Esophagus squamous epithelium (tissue), 4 donors: Measurements from ENCODE around the gene TSPAN9.

ENCODE experiments used
- POLR2A ChIP-seq, 4 donors: fragments of 450-650 bp; IDR thresholded peaks; one replicate each; pipeline ENCODE4 v1.6.1; 2017; ENCODE audit warnings: antibody characterized with exemption in 4 of 4, mild to moderate bottlenecking in 4 of 4, moderate library complexity in 3 of 4
- TF ChIP-seq, protein P1 (sequence below), 6 experiments: fragments of 450-650 bp in 4 of 6; fragments of 200-600 bp in 2 of 6; sonication (generic) in 2 of 6; IDR thresholded peaks; one replicate each; pipeline ENCODE4 v1.5.1; 2016 to 2019; ENCODE audit warnings: antibody characterized with exemption in 6 of 6, mild to moderate bottlenecking in 4 of 6, moderate library complexity in 4 of 6

DNA sequence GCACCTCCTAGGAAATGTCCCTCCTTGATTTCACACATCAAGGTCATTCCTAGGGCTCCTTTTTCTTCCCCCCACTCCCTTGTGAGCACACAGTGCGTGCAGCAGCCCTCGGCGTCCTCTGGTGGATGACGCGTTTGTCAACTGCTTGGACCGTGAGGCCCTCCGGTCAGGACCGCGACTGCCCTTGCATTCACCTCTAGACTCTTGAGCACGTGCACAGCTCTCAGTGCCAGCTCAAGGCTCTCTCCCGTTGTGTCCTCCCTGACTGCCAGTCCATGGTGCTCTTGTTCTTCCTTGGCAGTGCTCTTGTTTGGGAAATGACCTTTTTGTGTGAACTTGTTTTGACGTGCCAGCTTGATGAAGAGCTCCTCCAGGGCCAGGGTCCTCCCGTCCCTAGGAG is 67.9 kb downstream of the TSPAN9 start:
- TF ChIP-seq POLR2A (IDR thresholded peaks at IDR 0.05) = no peak
- TF ChIP-seq, protein P1, sequence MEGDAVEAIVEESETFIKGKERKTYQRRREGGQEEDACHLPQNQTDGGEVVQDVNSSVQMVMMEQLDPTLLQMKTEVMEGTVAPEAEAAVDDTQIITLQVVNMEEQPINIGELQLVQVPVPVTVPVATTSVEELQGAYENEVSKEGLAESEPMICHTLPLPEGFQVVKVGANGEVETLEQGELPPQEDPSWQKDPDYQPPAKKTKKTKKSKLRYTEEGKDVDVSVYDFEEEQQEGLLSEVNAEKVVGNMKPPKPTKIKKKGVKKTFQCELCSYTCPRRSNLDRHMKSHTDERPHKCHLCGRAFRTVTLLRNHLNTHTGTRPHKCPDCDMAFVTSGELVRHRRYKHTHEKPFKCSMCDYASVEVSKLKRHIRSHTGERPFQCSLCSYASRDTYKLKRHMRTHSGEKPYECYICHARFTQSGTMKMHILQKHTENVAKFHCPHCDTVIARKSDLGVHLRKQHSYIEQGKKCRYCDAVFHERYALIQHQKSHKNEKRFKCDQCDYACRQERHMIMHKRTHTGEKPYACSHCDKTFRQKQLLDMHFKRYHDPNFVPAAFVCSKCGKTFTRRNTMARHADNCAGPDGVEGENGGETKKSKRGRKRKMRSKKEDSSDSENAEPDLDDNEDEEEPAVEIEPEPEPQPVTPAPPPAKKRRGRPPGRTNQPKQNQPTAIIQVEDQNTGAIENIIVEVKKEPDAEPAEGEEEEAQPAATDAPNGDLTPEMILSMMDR (IDR thresholded peaks at IDR 0.05) = no peak
